Natural killer cell (primary cell): Measurements from ENCODE around the gene IRX2. TPM values are rescaled to one million over a fixed set of nuclear protein-coding genes. Genes with fewer than 3 reads are reported as not detected.

Source experiments
- ATAC-seq, 3 donors: fragments of 150-1000 bp in 2 of 3; fragments of 200-7000 bp in 1 of 3; cut with Tn5 transposase; 1 replicate in 1 of 3; 2 replicates in 2 of 3; pipeline ENCODE4 v1.10.0; 2021; ENCODE audit warnings: mild to moderate bottlenecking in 2 of 3, moderate library complexity in 2 of 3
- DNase-seq, 2 donors: peaks; one replicate each; pipeline versions ENCODE4 v3.0.0 to v3.0.0-alpha.2; 2013 to 2021; ENCODE audit warnings: mixed read lengths in 1 of 2
- H3K27ac ChIP-seq: one replicate; pipeline ENCODE4 v1.5.1; 2013; ENCODE audit warnings: mild to moderate bottlenecking, low read length
- H3K27me3 ChIP-seq: one replicate; pipeline ENCODE4 v1.6.1; 2013; ENCODE audit warnings: low read length; ENCODE audit not compliant: control insufficient read depth, insufficient read depth
- H3K36me3 ChIP-seq: one replicate; pipeline ENCODE4 v1.6.1; 2013; ENCODE audit warnings: low read length; ENCODE audit not compliant: control insufficient read depth, insufficient read depth
- H3K4me1 ChIP-seq: one replicate; pipeline ENCODE4 v1.6.1; 2013; ENCODE audit warnings: low read length; ENCODE audit not compliant: control insufficient read depth, insufficient read depth
- H3K4me3 ChIP-seq: one replicate; pipeline ENCODE4 v1.5.1; 2013; ENCODE audit warnings: low read length
- H3K9me3 ChIP-seq: one replicate; pipeline ENCODE4 v1.6.1; 2013; ENCODE audit warnings: low read length; ENCODE audit not compliant: control insufficient read depth, insufficient read depth
- H3K27ac Mint-ChIP-seq, 2 donors: one replicate each; pipeline ENCODE4 v1.8.0; 2022; ENCODE audit warnings: mild to moderate bottlenecking in 2 of 2, mixed read lengths in 2 of 2, moderate library complexity in 1 of 2
- H3K27me3 Mint-ChIP-seq, 2 donors: one replicate each; pipeline ENCODE4 v1.8.0; 2022; ENCODE audit warnings: low read depth in 2 of 2, mixed read lengths in 2 of 2
- H3K36me3 Mint-ChIP-seq: one replicate; pipeline ENCODE4 v1.8.0; 2022; ENCODE audit warnings: mixed read lengths
- H3K4me1 Mint-ChIP-seq, 2 donors: one replicate each; pipeline ENCODE4 v1.8.0; 2022; ENCODE audit warnings: mixed read lengths in 2 of 2
- H3K4me3 Mint-ChIP-seq: one replicate; pipeline ENCODE4 v1.8.0; 2022; ENCODE audit warnings: mild to moderate bottlenecking, moderate library complexity, mixed read lengths
- H3K9me3 Mint-ChIP-seq, 2 donors: one replicate each; pipeline ENCODE4 v1.8.0; 2022; ENCODE audit warnings: mixed read lengths in 2 of 2
- WGBS: methylation state at CpG from one replicate; pipeline ENCODE4 v1.1.7; 2013; ENCODE audit warnings: missing lambda C conversion rate; ENCODE audit not compliant: insufficient coverage; 5-methylcytosine and 5-hydroxymethylcytosine counted together
- intact Hi-C: fragments of 100-400 bp; cut with micrococcal nuclease; formaldehyde crosslinking; loops from one replicate; pipeline ENCODE4 v1.14.2; 2022
- total RNA-seq, 4 donors: library from RNA; stranded (reverse); fragments of 120-200 nt in 1 of 4; gene quantifications; one replicate each; pipeline versions ENCODE4 v1.2.3 to v1.2.4, GENCODE V29; 2013 to 2022
- TF ChIP-seq, protein P1 (sequence below): fragments of 200-600 bp; IDR thresholded peaks from one replicate; pipeline ENCODE4 v1.8.0; 2022; ENCODE audit warnings: antibody characterized with exemption

Gene IRX2
- total RNA-seq, 3 donors from 2014 or later (not counting 1 experiment from before 2014, with no cell fraction given) = not detected

DNA sequence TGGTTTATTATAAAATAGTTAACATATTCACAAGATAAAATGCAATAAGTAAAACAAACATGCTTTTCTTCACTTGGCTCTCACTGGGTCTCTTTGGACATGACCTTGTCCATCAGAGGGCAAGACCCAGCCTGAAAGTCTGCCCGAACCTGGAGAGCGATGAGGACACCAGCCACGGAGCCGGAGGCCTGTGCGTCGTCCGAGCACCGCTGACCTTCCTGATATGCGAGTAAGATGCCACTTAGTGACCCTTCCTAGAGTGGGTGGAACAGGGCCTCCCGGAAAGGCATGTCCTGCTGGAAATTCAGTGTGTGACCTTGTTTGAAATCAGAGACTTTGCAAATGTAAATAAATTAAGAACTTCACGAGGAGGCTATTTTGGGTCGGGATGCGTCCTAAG is 52.9 kb downstream of the IRX2 start:
- no peaks in the 10 kb centered on the region for H3K36me3 ChIP-seq
- intact Hi-C loops = no loop called here
- H3K4me1 ChIP-seq = no peaks in the 10 kb centered on the region
- no peak overlapping the region for H3K27ac ChIP-seq
- TF ChIP-seq, protein P1, sequence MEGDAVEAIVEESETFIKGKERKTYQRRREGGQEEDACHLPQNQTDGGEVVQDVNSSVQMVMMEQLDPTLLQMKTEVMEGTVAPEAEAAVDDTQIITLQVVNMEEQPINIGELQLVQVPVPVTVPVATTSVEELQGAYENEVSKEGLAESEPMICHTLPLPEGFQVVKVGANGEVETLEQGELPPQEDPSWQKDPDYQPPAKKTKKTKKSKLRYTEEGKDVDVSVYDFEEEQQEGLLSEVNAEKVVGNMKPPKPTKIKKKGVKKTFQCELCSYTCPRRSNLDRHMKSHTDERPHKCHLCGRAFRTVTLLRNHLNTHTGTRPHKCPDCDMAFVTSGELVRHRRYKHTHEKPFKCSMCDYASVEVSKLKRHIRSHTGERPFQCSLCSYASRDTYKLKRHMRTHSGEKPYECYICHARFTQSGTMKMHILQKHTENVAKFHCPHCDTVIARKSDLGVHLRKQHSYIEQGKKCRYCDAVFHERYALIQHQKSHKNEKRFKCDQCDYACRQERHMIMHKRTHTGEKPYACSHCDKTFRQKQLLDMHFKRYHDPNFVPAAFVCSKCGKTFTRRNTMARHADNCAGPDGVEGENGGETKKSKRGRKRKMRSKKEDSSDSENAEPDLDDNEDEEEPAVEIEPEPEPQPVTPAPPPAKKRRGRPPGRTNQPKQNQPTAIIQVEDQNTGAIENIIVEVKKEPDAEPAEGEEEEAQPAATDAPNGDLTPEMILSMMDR = no peak
- Mint-ChIP-seq H3K4me3 (no peak overlapping the region), H3K36me3 (no peaks in the 10 kb centered on the region), H3K9me3 (peaks cover 5 to 6% of the 10 kb centered on the region in 2 donors), H3K27ac (no peak overlapping the region), H3K27me3 (no peaks in the 10 kb centered on the region), H3K4me1 (no peaks in the 10 kb centered on the region)
- no peaks in the 10 kb centered on the region for H3K27me3 ChIP-seq
- DNase-seq (no peak), ATAC-seq (no peak)
- no peaks in the 10 kb centered on the region for H3K9me3 ChIP-seq
- 90% methylated on average over 13 of the region's 13 CpGs for WGBS
- H3K4me3 ChIP-seq = no peak overlapping the region

DNA sequence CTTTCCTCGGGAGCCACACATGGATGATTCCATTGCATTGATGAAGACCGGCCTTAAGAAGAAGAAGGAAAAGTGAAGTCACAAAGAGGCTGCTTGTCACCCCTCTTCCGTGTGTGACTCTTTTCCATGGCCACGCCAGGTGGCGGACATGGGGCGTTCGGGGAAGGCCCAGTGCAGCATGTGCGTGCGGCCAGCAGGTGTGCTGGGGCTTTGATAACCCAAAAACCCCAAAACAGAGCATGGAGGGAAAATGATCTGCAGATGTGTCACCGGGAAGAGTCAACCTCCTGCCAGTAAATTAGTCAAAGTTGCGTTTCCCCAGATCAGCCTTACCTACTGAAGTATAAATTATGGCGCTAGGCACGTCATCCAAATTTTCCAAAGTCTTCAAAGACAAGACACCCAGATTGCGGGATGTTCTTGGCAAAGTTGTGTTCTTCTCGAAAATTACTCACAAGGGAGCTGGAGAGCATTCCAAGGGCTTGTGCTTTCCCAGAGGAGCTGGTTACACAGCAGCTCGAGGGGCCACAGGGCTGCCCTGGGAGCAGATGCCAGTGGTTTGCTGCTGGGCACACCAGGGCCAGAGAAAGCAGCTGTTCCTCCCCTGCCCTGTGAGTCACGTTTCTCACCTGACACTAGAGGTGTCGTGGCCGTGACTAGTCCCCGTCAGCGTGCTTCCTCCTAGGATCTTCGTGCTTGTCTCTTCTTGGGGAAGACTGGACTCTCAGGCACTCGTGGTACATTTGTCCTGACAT is 53.9 kb downstream of the IRX2 start:
- no peaks in the 10 kb centered on the region for H3K36me3 ChIP-seq
- H3K27me3 Mint-ChIP-seq = no peaks in the 10 kb centered on the region
- H3K9me3 ChIP-seq = no peaks in the 10 kb centered on the region
- H3K4me1 ChIP-seq = no peaks in the 10 kb centered on the region
- DNase-seq (no peak), ATAC-seq (no peak)
- TF ChIP-seq, protein P1 = no peak
- H3K27ac ChIP-seq = no peak overlapping the region
- no peak overlapping the region for H3K27ac Mint-ChIP-seq
- no peak overlapping the region for H3K4me3 ChIP-seq
- WGBS = 85% methylated on average over 23 of the region's 23 CpGs
- no peaks in the 10 kb centered on the region for H3K27me3 ChIP-seq
- intact Hi-C loops = no loop called here
- peaks cover 5 to 6% of the 10 kb centered on the region in 2 donors for H3K9me3 Mint-ChIP-seq
- no peak overlapping the region for H3K4me3 Mint-ChIP-seq
- H3K4me1 Mint-ChIP-seq = no peaks in the 10 kb centered on the region
- H3K36me3 Mint-ChIP-seq = no peaks in the 10 kb centered on the region

DNA sequence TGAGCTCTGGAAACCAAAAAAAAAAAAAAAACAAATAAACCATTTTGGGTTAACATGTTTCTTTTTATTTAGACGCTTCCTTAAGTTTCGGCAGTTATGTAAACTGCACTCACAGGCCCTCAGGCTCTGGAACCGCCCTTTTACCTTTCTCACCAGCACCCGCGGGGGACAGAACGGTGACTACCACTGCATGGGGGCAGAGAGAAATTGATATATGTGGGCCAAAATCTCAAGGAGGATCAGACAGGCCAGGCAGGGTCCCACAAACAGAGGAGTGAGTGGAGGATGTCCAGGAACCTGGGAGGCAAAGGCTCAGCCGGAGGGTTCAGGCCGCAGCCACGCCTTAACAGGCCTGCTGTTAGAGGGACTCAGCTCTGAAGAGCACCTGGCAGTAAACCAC is 54.4 kb downstream of the IRX2 start:
- H3K9me3 ChIP-seq = no peaks in the 10 kb centered on the region
- no peak for DNase-seq
- H3K27me3 Mint-ChIP-seq = no peaks in the 10 kb centered on the region
- H3K4me1 ChIP-seq = no peaks in the 10 kb centered on the region
- intact Hi-C loops = no loop called here
- H3K9me3 Mint-ChIP-seq = peaks cover 5 to 6% of the 10 kb centered on the region in 2 donors
- no peak overlapping the region for H3K4me3 Mint-ChIP-seq
- H3K4me3 ChIP-seq = no peak overlapping the region
- H3K4me1 Mint-ChIP-seq = no peaks in the 10 kb centered on the region
- H3K36me3 ChIP-seq = no peaks in the 10 kb centered on the region
- WGBS = 95% methylated on average over 9 of the region's 9 CpGs
- TF ChIP-seq, protein P1 = no peak
- H3K27me3 ChIP-seq = no peaks in the 10 kb centered on the region
- H3K36me3 Mint-ChIP-seq = no peaks in the 10 kb centered on the region
- no peak overlapping the region for H3K27ac ChIP-seq
- ATAC-seq = no peak
- no peak overlapping the region for H3K27ac Mint-ChIP-seq
